Activated T-cell treated with anti-CD3 and anti-CD28 coated beads for 24 hours (primary cell): ENCODE data around the gene ADGRD1.

Experiments used
- DNase-seq: peaks from one replicate; pipeline ENCODE4 v3.0.0-alpha.2; 2020; ENCODE audit warnings: low read depth

Gene ADGRD1

DNA sequence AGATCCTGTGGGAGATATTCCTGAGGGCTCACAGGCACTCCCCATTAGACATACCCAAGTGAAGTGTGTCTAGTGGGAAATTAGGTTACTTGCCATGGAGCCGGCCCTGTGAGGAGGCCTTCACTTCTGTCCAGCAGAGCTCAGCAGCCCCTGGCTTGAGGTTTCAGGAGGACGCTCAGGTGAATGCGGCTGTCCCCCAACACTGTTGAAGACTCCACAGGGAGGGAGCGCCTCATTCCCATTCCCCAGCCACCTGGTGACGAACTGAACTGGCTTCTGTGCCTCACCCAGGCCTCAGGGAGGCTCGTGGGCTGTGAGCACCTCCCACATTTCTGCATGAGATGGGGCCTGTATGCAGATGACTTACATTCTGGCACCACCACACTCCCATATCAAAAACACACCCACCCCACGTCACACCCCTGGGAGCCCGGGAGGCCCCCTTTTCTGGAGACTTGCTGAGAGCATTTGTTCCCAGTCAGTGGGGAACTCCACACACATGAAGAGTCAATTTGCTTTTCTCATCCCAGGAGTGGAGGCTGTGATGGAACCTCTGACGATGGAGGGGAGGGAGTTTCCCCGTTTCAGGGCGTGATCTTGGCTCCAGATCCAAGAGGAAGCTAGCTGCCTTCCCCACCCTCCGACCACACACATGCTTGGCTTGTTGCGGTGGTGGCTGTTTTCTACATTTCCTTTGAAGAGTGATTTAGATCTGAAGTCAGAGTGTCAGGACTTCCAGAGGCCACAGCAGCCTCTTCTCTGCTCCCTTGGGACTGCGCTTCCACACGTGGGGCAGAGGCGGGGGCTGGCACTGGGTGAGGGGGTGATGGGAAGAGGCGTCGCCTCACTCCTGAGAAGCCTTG lies 120.7 kb downstream of the ADGRD1 start:
- no peak for DNase-seq

DNA sequence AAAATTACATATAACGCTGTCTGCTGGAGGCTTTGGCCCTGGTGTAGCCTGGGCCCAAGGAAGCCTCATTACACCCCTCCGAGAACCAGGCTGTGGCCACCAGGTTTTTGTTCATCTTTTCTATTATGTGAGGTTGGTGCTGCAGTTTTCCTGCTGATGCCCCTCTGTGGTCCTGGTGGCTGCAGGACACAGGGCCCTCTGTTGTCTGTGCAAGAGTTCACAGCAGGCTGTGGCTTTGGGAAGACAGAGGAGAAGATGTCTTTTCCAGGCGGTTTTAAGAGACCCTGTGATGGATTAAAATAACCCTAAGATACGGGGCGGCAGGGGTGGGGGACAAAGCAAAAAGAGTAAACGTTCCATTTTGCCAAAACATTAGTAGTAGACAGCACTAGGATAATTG lies 121.5 kb downstream of the ADGRD1 start:
- no peak for DNase-seq

DNA sequence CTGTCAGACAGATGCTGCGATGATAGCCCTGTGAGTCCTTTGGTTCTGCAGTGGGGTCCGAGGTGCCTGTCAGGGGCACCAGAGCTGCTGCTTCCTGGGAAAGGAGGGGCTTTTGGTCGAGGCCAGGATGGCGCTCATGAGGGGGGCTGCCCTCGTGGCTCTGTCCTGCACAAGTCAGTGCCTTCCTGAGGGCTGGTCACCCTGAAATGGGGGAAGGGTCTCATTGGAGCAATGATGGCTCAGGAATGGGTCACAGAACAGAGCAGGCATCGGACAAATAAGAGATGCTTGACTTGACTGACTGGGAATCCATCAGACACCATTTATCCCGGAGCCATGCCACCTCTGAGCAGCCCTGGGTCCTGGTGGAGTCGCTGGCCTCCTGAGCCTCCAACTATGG lies 121.9 kb downstream of the ADGRD1 start:
- DNase-seq: no peak

DNA sequence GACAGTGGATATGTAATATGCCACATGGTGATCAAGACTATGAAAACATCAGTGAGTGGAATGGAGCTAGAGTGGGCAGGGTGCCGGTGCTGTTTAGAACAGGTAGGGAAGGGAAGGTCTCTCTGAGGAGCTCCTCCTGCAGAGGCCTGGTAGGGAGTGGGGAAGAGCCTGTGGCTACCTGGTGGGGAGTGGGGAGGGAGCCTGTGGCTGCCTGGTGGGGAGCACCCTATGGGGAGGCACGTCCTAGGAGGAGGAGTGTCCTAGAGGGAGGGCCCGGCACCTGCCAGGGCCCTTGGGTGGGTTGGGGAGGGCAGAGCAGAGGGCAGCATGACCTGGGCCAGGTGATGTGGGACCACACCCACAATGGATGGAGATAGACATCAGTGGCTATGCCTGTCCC lies 122.6 kb downstream of the ADGRD1 start:
- no peak for DNase-seq

DNA sequence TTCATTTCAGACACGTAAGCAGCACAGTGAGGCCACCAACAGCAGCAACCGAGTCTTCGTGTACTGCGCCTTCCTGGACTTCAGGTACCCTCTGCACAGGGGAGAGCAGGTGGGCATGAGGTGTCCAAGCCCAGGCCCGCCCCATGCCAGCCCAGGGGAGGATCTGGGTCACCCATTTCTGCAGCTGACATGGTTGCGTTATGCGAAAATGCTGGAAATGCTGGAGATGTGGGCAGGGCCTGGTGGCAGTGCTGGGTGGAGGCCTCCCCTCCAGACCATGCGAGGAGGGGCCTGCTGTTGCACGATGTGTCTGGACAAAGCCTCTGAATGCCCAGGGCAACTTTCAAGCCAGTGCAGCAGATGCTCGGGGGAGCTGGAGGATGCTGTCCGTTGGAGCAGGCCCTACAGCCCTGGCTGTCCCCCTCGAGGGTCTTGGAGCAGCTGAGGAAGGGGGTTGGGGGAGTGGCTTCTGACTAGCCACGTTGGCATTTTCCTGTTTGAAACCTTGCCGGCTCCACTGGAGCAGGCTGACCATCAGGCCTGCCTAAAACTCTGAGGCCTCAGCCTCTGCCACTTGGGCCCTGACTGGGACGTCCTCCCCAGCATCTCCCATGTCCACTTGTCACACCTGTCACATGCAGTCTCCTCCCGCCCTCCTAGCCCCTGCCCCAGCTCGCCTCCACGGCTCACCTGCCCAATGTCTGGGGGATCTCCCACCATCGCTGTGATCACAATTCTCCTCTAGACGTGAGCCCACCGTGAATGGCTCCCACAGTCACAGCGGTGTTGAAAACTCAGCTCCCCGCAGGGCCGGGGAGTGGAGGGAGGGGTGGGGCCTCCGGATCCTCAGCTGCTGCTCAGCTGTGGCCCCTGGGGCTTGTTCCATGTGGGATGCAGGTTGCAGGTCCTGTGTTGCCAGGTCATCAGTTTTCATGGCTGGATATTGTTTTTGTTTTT lies 123.4 kb downstream of the ADGRD1 start:
- DNase-seq: no peak

DNA sequence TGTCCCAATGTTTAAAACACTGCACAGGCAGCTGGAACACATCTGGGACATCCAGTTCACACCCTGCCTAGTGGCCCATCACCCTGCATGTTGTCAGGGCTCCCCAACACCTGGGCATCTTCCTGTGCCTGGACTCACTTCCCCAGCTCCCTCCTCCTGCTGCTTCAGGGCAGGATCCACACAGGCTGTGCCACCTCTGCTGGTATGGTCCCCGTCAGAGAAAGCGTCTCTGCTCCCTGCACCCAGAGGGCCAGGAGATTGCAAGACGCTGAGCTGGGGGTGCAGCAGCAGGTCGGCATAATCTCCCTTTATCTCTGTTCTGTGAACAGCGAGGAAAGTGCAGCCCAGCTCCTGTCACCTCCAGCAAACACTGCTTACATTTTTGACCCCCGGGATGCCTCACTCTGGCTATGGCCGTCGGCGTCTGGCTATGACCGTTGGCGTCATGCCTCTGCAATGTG lies 124.3 kb downstream of the ADGRD1 start:
- DNase-seq: no peak

DNA sequence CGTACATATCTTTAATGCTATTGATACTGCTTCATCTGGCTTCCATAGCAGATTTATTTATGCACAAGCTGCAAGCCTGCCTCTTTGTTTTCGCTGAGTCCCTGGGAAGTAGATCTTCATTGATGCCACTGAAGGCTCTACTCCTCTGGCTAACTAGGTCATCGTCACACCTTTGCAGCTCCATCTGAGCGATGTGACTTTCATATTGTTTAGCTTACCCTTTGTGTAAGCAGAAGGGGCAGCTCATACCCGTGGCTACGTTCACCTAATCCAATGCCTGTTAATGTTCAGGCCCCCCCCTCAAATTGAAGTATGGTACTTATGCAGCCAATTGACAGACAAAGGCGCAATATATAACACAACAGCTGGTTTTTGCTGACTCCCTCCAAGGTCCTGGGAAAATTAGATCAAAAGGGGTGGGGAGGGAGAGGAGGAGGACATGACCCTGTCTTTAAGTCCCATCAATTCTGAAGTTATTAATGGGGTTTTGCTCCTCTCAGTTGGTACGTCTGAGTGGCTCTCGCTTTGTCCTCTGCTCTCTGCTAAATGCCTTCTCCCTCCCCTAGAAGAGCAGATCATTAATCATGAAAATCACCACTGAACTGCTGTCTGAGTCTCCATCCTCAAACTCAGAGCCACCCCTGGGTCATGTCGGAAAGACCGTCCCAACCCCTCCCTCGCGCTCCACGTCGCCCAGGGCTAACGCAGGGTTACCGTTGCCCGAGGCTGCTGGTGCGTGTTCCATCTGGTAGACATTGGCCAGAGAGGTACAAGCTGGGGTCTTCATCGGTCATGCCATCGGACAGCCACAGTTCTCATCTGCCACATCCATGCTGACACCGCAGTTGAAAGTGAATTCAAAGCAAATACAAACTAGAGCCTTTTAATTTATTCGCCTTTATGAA lies 128.8 kb downstream of the ADGRD1 start:
- DNase-seq: no peak

DNA sequence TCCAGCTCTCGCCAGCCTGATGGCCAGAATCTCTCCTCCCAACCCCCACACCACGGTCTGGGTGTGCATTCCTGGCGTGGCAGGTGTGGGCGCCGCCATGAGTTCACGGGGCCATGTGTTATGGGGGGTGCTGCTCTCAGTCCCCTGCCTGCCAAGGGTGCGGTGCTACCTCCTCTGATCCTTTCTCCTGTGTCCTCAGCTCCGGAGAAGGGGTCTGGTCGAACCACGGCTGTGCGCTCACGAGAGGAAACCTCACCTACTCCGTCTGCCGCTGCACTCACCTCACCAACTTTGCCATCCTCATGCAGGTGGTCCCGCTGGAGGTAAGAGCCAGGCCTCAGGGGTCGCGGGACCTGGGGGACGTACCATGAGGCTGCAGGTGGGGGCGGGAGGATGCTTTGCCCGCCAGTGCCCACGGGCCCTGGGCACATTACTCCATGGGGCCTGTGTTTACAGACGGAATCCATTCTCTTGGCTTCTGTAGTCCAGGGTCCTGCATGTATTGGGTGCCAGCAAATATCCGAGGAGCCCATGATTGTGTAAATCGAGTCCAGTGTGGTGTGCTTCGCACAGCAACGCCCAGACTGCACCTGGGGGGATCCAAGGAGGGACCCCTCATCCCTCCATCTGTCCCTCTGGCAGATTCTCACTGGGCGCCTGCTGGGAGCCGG lies 130.8 kb downstream of the ADGRD1 start:
- DNase-seq: no peak

DNA sequence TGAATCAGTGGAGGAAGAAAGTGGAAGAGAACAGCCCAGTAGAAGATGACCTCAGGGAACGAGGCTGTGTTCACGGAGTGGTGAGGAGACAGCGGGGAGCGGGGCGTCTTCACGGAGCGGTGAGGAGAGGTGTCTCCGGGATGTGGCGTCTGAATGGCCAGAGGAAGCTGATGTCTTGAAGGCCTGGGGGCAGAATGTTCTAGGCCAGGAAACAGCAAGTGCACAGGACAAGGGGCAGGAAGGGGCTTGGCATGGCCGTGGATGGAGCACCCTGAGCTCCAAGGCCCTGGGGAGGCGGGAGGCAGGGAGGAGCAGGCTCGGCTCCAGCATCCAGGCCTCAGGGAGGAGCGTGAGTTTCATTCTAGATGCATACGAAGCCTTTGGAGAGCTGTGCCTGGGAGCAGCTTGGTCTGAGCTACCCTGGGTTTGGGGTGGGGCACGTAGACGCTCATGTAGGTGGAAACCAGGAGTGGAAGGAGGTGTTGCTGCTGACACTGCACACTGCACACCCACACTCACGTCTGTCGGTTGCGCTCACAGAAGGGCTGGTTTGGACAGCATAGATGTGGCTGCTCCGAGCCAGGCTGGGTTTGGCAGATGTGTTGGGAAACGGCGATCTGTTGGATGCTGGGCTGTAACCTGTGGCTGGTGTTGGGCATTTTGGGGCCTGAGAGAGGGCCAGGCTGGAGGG lies 131.6 kb downstream of the ADGRD1 start:
- no peak for DNase-seq

DNA sequence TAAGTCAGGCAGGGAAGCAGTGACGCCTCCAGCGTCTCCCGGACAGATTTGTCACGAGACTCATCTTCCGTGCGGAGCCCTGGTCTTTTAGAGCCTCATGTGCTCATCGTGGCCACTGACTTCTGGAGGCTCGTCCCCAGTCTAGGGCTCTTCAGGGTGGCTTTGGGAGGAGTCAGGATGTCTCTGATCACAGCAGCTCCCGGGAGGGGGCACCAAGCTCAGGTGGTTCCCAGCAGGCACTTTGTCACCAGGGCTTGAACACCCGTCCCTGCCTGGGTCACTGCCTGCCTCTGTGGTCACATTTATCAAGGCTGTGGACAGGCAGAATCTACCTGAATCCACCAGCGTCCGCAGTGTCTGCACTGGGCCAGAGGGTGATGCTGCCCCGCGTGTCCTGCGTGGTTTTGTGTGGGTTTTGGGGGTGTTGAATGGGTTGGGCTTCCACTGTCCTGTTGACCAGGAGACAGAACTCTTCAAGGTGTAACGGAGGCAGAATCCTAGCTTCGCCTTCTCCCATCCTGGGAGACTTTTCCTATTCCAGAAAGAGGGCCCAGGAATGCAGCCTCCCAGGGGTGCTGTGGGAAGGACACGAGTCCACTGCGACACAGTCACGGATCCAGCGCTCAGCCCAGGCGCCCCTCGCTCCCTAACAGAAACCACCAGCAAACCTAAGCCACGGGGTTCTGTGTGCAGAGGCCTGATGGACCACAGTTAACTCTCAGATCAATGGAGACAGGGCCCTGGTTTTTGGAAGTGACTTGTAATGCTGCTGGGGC lies 132.3 kb downstream of the ADGRD1 start:
- no peak for DNase-seq

DNA sequence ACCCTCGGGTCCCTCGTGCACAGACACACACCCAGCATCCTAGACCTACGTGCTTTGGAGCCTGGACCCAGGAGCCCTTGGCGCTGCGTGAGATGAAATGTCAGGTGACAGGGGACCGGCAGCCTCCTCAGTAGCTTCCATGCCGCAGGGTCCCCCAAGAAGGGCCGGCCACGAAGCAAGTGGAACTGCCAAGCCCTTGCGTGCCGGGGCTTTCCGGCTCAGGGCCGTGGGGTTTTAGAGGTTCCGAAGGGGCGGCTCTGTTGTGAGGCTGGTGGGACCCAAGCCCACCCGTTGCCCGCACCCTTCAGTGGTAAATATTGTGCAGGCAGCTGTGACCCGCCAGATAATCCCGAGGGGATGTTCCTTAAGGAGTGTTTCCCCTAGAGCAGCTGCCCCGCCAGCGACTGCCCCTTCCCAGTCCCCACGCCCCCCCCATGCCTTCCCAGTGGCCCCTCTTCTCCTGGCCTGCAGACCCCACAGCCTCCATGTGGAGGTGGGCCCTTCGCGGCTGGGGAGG lies 133.7 kb downstream of the ADGRD1 start:
- no peak for DNase-seq

DNA sequence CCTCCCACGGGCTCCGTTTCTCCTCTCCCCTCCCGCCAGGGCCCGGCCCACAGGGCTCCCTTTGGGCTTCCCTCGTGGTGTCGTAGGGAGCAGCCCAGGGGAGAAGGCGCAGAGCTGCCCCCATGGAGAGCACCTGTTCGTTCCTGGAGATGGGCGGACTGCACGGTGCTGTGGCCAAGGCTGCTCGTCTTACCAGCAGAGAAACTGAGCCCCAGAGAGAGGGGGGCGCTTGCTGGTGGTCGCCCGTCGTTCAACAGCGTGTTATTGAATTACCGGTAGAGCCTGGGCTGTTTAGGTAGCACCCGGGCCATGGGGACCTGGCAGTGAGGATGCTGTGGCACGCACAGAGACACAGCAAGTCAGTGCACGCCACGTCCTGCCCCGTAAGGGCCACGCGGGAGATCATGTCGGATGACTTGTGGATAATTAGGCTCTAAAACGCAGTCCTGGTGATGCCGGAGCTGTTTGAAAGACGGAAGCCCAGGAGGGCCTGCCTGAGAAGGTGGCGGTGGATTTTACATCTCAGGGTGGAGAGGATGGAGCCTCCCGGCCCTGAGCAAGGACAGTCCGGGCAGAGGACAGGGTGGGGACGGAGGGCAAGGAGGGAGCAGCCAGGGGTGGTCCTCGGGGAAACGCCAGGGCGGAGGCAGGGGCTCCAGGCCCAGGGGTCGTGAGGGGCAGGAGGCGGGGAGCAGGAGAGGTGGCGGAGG lies 134.4 kb downstream of the ADGRD1 start:
- no peak for DNase-seq

DNA sequence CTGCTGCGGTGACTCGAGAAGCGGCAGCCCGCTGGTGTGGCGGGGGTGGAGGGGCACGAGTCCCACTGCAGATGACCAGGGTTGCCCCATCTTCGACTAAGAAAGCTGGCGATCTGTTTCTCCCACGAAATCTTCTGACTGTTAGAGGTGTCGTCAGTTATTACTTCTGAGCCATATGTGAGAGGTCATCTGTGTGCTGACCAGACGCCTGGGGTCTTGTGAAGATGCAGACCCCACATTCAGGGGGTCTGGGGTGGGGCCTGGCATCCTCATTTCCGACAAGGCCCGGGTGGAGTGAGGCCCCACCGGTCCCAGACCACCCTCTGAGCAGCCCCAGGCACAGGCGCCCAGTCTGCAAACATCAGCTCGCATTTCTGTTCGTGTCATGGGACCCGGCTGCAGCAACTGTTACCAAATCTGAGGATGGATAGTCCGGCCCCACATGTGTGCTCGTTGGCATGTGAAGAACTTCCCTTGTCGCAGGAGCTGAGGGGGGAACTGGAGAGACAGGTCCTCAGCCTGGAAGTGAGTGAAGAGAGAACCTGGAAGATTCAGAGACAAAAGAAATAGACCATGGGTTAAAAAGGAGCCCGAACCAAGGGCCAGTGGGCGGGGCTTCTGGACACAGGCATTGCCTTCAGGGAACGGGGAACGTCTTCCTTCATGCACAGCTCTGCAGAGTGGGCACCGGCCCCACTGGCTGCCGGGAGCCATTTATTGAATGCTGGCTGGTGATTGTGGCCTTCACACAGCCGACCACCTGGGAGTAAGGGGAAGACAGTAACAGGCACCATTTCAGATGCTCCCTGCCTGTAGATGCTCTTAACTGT lies 135.2 kb downstream of the ADGRD1 start:
- no peak for DNase-seq

DNA sequence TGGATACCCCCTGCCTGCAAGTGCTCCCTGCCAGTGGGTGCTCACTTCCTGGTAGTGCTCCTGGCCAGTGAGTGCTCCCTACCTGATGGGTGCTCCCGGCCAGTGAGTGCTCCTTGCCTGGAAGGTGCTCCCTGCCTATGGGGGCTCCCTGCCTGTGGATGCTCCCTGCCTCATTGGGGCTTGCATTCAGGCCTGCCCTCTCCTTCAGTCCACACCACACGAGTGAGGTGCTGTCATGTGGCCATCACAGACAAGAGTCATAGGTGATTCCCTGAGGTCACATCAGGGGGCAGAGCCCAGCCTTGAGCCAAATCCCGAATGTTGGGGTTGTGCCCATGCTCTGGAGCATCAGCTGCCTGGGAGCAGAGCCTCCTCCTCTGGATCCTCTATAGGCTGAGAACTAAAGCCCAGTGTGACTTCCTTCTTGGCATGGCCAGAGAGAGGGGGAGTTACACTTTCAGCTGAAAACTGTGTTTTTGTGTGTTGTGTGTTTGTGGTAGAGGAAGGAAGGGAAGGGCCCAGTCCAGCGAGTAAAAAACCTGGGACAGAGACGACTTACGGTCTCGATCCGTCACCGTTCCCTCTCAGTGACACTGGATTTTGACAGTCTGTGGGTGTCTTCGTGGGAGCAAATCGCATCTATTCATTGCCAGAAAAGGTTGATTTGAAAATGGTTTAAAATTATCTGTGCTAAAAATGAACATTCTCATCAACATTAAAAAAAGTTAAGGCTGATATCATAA lies 136.0 kb downstream of the ADGRD1 start:
- DNase-seq: no peak

DNA sequence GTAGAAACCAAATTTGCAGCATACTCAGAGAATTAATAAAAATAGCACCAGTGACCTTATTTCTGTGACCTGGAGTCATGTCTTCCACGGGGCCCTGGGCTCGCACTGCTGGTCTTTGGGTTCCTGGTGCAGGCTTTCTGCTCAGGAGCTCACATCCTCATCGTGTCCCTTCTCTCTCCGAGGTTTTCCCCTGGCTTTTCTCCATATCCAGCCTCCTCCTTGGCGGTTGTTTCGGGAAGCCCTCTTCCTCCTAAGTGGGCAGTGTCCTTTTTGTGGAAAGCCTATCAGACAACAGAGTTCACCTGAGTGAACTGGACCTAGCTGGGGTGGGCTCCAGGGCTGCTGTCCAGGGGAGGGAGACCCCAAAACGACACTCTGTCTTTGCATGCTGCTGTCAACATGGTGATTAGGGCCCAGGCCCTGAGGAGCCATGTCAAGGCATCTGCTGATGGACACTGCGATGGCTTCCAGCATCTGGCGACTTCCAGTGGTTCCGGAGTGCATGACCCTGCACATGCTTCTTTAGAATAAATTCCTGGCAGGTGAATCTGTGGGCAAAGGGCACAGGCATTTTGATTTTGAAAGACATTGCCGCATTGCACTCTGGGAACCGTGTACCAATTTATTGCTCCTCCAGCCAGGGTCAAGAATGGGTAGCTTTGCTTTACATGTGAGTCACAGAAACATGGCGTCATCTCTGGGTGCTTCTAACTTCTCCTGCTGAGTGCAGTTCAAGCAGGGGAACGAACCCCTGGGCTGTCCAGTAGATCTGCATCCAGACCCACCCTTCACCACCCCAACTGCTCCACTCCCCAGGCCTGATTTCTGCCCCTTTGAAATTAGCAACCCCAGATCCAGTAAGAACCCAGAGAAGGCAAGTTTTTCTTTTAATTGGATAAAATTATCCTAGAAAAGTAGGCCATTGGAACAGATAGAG lies 136.8 kb downstream of the ADGRD1 start:
- DNase-seq: no peak

DNA sequence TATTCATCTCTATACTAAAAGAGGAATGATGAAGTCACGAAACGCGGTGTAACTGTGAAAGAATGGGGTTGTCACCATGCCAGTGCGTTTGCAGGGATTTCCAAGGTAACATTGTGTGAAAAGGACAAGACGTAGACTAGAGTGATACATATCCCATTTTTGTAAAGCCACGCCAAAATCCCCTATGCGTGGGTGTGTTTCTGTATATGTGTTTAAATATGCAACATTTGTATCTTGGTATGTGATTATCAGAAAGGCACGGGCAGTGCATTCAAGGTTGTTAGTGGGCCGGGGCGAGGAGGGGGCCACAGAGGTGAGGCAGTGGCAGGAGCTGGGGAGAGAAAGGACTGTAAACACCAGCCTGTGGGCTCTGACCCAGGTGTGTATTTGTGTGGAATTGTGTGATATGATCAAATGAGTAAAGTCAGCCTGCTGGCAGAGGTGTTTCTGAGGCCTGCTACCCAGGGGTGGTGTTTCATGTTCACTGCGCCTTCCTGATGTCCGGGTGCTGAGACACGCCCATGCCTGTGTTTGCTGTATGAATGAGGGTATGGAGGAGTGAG lies 137.8 kb downstream of the ADGRD1 start:
- DNase-seq: no peak
